Karpas-422 (cell line): ENCODE measurements around the gene ABHD2. TPM values are rescaled to one million over a fixed set of nuclear protein-coding genes. Genes with fewer than 3 reads are reported as not detected.
"Not testable (repeated sequence)": the region's sequence is repeated elsewhere in the genome, so short reads cannot be mapped to it uniquely, and the experiment has no call there.

ENCODE experiments used
- DNase-seq: peaks from one replicate; pipeline ENCODE4 v3.0.0-alpha.2; 2015
- H2AFZ ChIP-seq: fragments of 200-600 bp; sonication (generic); 2 replicates; pipeline ENCODE4 v1.6.1; 2014; ENCODE audit warnings: antibody characterized with exemption, low read length, mixed read lengths
- H3K27ac ChIP-seq: fragments of 200-600 bp; sonication (generic); 2 replicates; pipeline ENCODE4 v1.5.1; 2014; ENCODE audit warnings: mild to moderate bottlenecking, low read length, moderate library complexity
- H3K27me3 ChIP-seq: fragments of 200-600 bp; sonication (generic); 2 replicates; pipeline ENCODE4 v1.6.1; 2014; ENCODE audit warnings: low read length, mixed read lengths
- H3K36me3 ChIP-seq: fragments of 200-600 bp; sonication (generic); 2 replicates; pipeline ENCODE4 v1.6.1; 2014; ENCODE audit warnings: low read length, mixed read lengths; ENCODE audit not compliant: insufficient read depth
- H3K4me1 ChIP-seq: fragments of 200-600 bp; sonication (generic); 2 replicates; pipeline ENCODE4 v1.6.1; 2014; ENCODE audit warnings: mild to moderate bottlenecking, low read length, mixed read lengths
- H3K4me2 ChIP-seq: fragments of 200-600 bp; sonication (generic); 2 replicates; pipeline ENCODE4 v1.6.1; 2014; ENCODE audit warnings: low read length, low read depth, mild to moderate bottlenecking; ENCODE audit not compliant: poor library complexity, severe bottlenecking
- H3K4me3 ChIP-seq: fragments of 200-600 bp; sonication (generic); 2 replicates; pipeline ENCODE4 v1.5.1; 2014; ENCODE audit warnings: mild to moderate bottlenecking, antibody characterized with exemption, low read length, mixed read lengths
- H3K79me2 ChIP-seq: fragments of 200-600 bp; sonication (generic); 2 replicates; pipeline ENCODE4 v1.6.1; 2014; ENCODE audit warnings: mild to moderate bottlenecking, low read length, mixed read lengths
- H3K9ac ChIP-seq: fragments of 200-600 bp; sonication (generic); 2 replicates; pipeline ENCODE4 v1.6.0; 2014; ENCODE audit warnings: low read length
- H3K9me2 ChIP-seq: fragments of 200-600 bp; sonication (generic), shearing (Covaris generic); replicated peaks from 2 replicates; pipeline ENCODE4 v1.6.0; 2014; ENCODE audit warnings: mild to moderate bottlenecking, low read length, moderate library complexity; ENCODE audit not compliant: insufficient read depth
- H3K9me3 ChIP-seq: fragments of 300-700, 200-600 bp; sonication (generic); 2 replicates; pipeline ENCODE4 v1.6.1; 2014; ENCODE audit warnings: low read length, mixed read lengths
- H4K20me1 ChIP-seq: fragments of 200-600 bp; sonication (generic); 2 replicates; pipeline ENCODE4 v1.6.1; 2014; ENCODE audit warnings: mild to moderate bottlenecking, antibody characterized with exemption, low read length, low read depth; ENCODE audit not compliant: insufficient read depth
- total RNA-seq: library from RNA; depleted of rRNA; stranded (reverse); fragments of >200 nt; shearing (Covaris generic); gene quantifications from 2 replicates; pipeline ENCODE4 v1.2.3, GENCODE V29; 2014; ENCODE audit warnings: low replicate concordance; rRNA removed

The ABHD2 gene, protein sequence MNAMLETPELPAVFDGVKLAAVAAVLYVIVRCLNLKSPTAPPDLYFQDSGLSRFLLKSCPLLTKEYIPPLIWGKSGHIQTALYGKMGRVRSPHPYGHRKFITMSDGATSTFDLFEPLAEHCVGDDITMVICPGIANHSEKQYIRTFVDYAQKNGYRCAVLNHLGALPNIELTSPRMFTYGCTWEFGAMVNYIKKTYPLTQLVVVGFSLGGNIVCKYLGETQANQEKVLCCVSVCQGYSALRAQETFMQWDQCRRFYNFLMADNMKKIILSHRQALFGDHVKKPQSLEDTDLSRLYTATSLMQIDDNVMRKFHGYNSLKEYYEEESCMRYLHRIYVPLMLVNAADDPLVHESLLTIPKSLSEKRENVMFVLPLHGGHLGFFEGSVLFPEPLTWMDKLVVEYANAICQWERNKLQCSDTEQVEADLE
- 28.3 and 43.6 TPM in 2 replicates for total RNA-seq

DNA sequence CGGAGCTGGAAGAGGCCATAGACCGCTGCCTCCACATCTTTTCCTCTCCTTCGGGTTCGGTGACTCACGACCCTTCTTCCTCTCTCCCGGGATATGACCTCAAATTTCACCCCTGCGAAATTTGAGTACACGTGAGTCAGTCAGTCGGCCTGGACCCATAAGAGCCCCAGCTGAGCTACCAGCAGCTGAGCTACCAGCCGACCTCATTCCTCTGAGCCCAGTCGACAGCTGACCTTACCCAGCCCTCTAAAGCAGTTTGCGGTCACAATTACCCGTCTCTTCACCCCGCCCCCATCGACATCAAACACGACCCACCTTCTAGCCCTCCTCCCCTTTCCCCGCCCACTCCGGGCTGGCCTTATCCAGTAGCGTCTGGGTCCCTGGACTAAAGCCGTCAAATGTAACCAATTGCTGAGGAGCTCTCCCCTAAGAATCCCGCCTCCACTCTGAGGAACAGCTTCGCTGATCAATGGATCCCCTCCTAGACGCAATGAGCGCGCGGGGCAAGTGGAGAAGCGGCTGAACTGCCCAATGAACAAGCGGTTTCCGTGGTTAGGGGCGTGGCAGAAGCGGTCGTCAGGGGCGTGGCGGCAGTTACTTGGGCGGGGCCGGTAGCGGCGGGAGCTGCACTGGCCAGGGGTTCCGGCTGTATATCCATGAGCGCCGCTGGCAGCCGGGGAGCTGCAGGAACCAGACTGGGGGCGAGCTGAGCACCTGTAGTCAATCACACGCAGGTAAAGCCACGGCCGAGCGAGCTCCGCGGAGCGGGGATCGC lies at the start of gene ABHD2:
TSS of gene ABHD2 (plus strand) at position 627 of the 775 bp plus-strand sequence. CDS start 27,872 bp downstream, outside the sequence.
- peak within 1 kb of the TSS; percentile 84; the same call in 1 of the 2 replicates for H3K27ac ChIP-seq
- peaks cover 38% of the 10 kb centered on the region for H3K79me2 ChIP-seq
- H3K9ac ChIP-seq = peak within 1 kb of the TSS; percentile 89
- peak within 1 kb of the TSS; percentile 87 for H3K4me2 ChIP-seq
- H3K9me3 ChIP-seq = no peaks in the 10 kb centered on the region
- H2AFZ ChIP-seq = peak within 1 kb of the TSS; percentile 60; the same call in 1 of the 2 replicates
- peaks cover 47% of the 10 kb centered on the region for H3K4me1 ChIP-seq
- no peaks in the 10 kb centered on the region for H4K20me1 ChIP-seq
- H3K27me3 ChIP-seq = no peaks in the 10 kb centered on the region
- peak within 1 kb of the TSS; percentile 90 for H3K4me3 ChIP-seq
- peak; percentile 100 for DNase-seq
- no peaks in the 10 kb centered on the region for H3K9me2 ChIP-seq
- H3K36me3 ChIP-seq = no peaks in the 10 kb centered on the region

DNA sequence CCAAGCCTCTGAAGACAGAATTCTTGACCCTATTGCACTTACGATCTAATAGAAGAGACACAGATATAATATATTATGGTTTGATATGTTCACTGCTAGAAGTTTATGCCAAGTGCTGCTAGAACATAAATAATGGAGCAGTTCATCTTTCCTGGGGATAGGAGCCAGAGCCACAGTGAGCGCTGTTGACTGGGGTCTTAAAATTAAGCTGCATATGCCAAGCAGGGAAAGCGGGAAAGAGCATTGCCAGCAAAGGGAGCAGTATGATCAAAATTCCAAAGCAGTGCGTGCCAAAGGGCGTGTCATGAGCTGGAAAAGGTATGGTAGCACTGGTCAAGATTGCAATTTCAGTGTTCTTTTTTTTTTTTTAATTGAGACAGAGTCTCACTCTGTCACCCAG lies 49.1 kb upstream of the ABHD2 start:
- no peaks in the 10 kb centered on the region for H3K36me3 ChIP-seq
- H3K27me3 ChIP-seq = no peaks in the 10 kb centered on the region
- H3K9ac ChIP-seq = no peak overlapping the region
- no peak overlapping the region for H3K4me3 ChIP-seq
- DNase-seq = no peak
- no peak overlapping the region for H3K4me2 ChIP-seq
- H3K79me2 ChIP-seq = no peaks in the 10 kb centered on the region
- H3K27ac ChIP-seq = no peak overlapping the region
- no peaks in the 10 kb centered on the region for H3K9me3 ChIP-seq
- H2AFZ ChIP-seq = no peak overlapping the region
- H4K20me1 ChIP-seq = no peaks in the 10 kb centered on the region
- H3K4me1 ChIP-seq = peaks cover 19% of the 10 kb centered on the region
- H3K9me2 ChIP-seq = no peaks in the 10 kb centered on the region

DNA sequence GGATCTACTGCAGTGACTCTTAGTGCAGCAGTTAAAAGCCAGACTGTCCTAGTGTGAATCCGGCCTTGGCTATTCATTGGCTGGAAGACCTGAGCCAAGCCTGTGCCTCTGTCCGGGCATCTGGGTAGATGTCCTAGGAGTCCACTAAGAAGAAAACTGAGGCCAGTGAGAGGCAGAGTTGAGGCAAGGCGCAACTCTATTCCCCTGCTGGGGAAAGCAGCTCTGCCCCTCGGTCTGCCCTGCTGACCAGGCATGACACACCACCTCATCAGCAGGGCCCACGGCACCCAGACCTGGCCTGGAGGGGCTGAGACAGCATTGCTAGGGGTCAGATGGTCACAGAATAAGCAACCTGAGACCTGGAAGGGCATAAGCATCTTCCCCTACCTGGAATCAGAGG lies 46.7 kb upstream of the ABHD2 start:
- H2AFZ ChIP-seq = peak overlapping the region; percentile 96
- DNase-seq = no peak

DNA sequence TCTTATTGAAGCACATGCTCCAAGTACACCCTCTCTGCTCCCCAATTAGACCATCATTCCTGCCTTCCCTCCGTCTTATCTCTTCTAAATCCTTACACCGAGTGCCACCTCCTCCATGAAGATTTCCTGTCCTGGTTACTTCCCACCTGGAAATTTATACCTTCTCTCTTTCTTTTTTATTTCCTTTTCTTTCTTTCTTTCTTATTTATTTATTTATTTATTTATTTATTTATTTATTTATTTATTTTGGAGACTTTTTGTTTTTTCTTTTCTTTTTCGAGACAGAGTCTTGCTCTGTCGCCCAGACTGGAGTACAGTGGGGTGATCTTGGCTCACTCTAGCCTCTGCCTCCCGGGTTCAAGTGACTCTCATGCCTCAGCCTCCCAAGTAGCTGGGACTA lies 45.9 kb upstream of the ABHD2 start:
- H3K9me3 ChIP-seq = no peaks in the 10 kb centered on the region
- peaks cover 19% of the 10 kb centered on the region for H3K4me1 ChIP-seq
- peak overlapping the region; percentile 70 for H3K9ac ChIP-seq

More for the DNA sequence above, 46.7 kb upstream of the ABHD2 start:
- H3K9me3 ChIP-seq = no peaks in the 10 kb centered on the region
- H3K27me3 ChIP-seq = no peaks in the 10 kb centered on the region
- no peaks in the 10 kb centered on the region for H3K36me3 ChIP-seq
- H4K20me1 ChIP-seq = no peaks in the 10 kb centered on the region
- no peaks in the 10 kb centered on the region for H3K9me2 ChIP-seq
- peaks cover 19% of the 10 kb centered on the region for H3K4me1 ChIP-seq
- H3K4me3 ChIP-seq = peak overlapping the region; percentile 72
- no peaks in the 10 kb centered on the region for H3K79me2 ChIP-seq
- no peak overlapping the region for H3K27ac ChIP-seq
- peak overlapping the region; percentile 99 for H3K4me2 ChIP-seq
- H3K9ac ChIP-seq = peak overlapping the region; percentile 70

DNA sequence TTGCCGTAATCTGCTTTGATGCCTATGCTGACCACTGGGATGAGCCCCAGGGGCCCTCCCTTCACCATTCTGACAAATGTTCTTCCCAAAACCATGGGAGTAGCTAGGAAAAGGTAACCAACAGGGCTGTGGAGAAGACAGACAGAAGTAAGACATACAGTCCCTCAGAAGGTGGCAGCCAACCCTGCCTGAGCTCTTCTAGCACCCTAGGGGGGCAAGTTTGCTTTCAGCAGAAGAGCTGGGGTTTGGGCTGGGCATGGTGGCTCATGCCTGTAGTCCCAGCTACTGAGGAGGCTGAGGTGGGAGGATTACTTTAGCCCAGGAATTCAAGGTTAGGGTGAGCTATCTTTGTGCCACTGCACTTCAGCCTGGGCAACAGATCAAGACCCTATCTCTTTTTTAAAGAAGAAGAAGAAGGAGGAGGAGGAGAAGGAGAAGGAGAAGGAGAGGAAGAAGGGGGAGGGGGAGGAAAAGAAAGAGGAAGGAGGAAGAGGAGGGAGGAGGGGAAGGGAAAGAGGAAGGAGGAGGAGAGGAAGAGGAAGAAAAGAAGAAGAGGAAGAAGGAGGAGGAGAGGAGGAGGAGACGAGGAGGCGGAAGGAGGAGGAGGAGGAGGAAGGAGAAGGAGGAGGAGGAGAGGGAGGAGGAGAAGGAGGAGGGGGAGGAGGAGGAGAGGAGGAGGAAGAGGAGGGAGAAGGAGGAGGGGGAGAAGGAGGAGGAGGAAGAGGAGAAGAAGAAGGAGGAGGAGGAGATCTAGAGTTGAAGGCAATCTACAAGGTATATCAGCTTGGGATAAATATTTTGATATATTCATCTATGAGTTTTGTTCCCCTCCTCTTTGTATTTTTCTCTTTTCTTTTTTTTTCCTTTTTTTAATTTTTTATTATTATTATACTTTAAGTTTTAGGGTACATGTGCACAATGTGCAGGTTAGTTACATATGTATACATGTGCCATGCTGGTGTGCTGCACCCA lies 44.9 kb upstream of the ABHD2 start:
- Histone ChIP-seq H3K27me3 (no peaks in the 10 kb centered on the region), H3K79me2 (no peaks in the 10 kb centered on the region), H2AFZ (no peak overlapping the region), H3K9me2 (no peaks in the 10 kb centered on the region), H3K9me3 (no peaks in the 10 kb centered on the region), H4K20me1 (no peaks in the 10 kb centered on the region), H3K4me3 (no peak overlapping the region), H3K27ac (no peak overlapping the region), H3K4me1 (peaks cover 19% of the 10 kb centered on the region), H3K9ac (no peak overlapping the region), H3K4me2 (no peak overlapping the region), H3K36me3 (no peaks in the 10 kb centered on the region)
- no peak for DNase-seq

More for the DNA sequence above, 45.9 kb upstream of the ABHD2 start:
- Histone ChIP-seq H4K20me1 (no peaks in the 10 kb centered on the region), H2AFZ (no peak overlapping the region), H3K36me3 (no peaks in the 10 kb centered on the region), H3K79me2 (no peaks in the 10 kb centered on the region), H3K27me3 (no peaks in the 10 kb centered on the region), H3K4me2 (peak overlapping the region; percentile 99), H3K9me2 (no peaks in the 10 kb centered on the region), H3K27ac (no peak overlapping the region), H3K4me3 (peak overlapping the region; percentile 72; the same call in 1 of the 2 replicates)
- DNase-seq = no peak

DNA sequence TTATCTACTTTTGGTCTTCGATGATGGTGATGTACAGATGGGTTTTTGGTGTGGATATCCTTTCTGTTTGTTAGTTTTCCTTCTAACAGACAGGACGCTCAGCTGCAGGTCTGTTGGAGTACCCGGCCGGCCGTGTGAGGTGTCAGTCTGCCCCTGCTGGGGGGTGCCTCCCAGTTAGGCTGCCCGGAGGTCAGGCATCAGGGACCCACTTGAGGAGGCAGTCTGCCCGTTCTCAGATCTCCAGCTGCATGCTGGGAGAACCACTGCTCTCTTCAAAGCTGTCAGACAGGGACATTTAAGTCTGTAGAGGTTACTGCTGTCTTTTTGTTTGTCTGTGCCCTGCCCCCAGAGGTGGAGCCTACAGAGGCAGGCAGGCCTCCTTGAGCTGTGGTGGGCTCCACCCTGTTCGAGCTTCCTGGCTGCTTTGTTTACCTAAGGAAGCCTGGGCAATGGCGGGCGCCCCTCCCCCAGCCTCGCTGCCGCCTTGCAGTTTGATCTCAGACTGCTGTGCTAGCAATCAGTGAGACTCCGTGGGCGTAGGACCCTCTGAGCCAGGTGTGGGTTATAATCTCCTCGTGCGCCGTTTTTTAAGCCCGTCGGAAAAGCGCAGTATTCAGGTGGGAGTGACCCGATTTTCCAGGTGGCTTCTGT lies 39.1 kb upstream of the ABHD2 start:
- not testable (repeated sequence) for H3K36me3 ChIP-seq, H3K4me1 ChIP-seq, H3K27me3 ChIP-seq, H3K9me2 ChIP-seq, H3K9ac ChIP-seq, H3K9me3 ChIP-seq, DNase-seq, H3K27ac ChIP-seq, H4K20me1 ChIP-seq, H3K4me3 ChIP-seq, H3K4me2 ChIP-seq, H3K79me2 ChIP-seq, H2AFZ ChIP-seq

DNA sequence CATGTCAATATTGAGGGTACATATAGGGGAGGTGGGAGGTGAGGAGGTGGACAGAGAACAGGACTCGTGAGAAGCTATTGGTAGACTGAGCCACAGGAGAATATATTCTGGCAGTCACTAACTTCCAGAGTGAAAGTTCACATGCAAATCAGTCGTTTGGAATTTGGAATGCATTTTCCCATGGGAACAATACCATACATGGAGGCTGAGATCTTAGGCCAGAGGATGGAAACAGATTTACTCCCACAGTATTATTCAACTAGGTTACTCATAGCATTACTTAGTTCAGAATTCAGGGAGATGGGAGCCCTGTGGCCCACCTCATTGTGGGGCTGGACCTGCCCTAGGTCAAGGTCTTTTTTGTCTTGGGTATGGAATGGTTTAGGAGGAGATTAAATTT lies 36.4 kb upstream of the ABHD2 start:
- Histone ChIP-seq H4K20me1 (no peaks in the 10 kb centered on the region), H3K79me2 (no peaks in the 10 kb centered on the region), H3K9me2 (no peaks in the 10 kb centered on the region), H2AFZ (no peak overlapping the region), H3K27me3 (no peaks in the 10 kb centered on the region), H3K4me3 (no peak overlapping the region), H3K9ac (no peak overlapping the region), H3K4me2 (no peak overlapping the region), H3K4me1 (no peaks in the 10 kb centered on the region), H3K36me3 (no peaks in the 10 kb centered on the region), H3K27ac (no peak overlapping the region), H3K9me3 (no peaks in the 10 kb centered on the region)
- DNase-seq = no peak
